PC-9 (cell line): ENCODE data around the gene PLTP. TPM values are rescaled to one million over a fixed set of nuclear protein-coding genes. Genes with fewer than 3 reads are reported as not detected.

Source experiments
- BruUV-seq: library from RNA; stranded (reverse); fragments of 400-500 nt; replicated peaks from 2 replicates; lab custom pipeline; 2021; lab: Mats Ljungman, UMichigan
- CTCF ChIA-PET: fragments of 300-600 bp; sonication (Branson Sonifier 250); formaldehyde crosslinking; loops from one replicate; lab custom pipeline; 2022; ENCODE audit warnings: antibody characterized with exemption; lab: Charles Lee
- POLR2A ChIA-PET: fragments of 300-600 bp; sonication (Branson Sonifier 250); formaldehyde crosslinking; loops from one replicate; lab custom pipeline; 2022; ENCODE audit warnings: antibody characterized with exemption; ENCODE audit not compliant: unreplicated experiment; lab: Charles Lee
- DNase-seq, 2 experiments: peaks; one replicate each; pipeline versions ENCODE4 v3.0.0 to v3.0.0-alpha.2; 2015 to 2022; ENCODE audit warnings: mixed read lengths in 1 of 2
- H2AFZ ChIP-seq: fragments of 200-600 bp; sonication (generic); 2 replicates; pipeline ENCODE4 v1.8.1; 2017; ENCODE audit warnings: antibody characterized with exemption
- H3F3A ChIP-seq: fragments of 200-600 bp; sonication (generic); 2 replicates; pipeline ENCODE4 v1.8.1; 2017; ENCODE audit warnings: antibody characterized with exemption, mild to moderate bottlenecking, low read depth; ENCODE audit not compliant: insufficient read depth
- H3K27ac ChIP-seq: fragments of 200-600 bp; sonication (generic); 2 replicates; pipeline ENCODE4 v1.6.1; 2016; ENCODE audit warnings: mixed run types
- H3K27me3 ChIP-seq: fragments of 200-600 bp; sonication (generic); 2 replicates; pipeline ENCODE4 v1.6.1; 2016; ENCODE audit warnings: low read depth, mixed run types; ENCODE audit not compliant: insufficient read depth
- H3K36me3 ChIP-seq: fragments of 200-600 bp; sonication (generic); 2 replicates; pipeline ENCODE4 v1.6.1; 2016; ENCODE audit warnings: low read depth, mixed run types
- H3K4me1 ChIP-seq: fragments of 200-600 bp; sonication (generic); replicated peaks from 2 replicates; pipeline ENCODE4 v1.6.1; 2016; ENCODE audit warnings: mixed run types; ENCODE audit not compliant: insufficient read depth
- H3K4me2 ChIP-seq: fragments of 200-600 bp; sonication (generic); 2 replicates; pipeline ENCODE4 v1.6.1; 2017; ENCODE audit warnings: mixed run types
- H3K4me3 ChIP-seq: fragments of 200-600 bp; sonication (generic); 2 replicates; pipeline ENCODE4 v1.6.1; 2016; ENCODE audit warnings: mixed run types
- H3K79me2 ChIP-seq: fragments of 200-600 bp; sonication (generic); 2 replicates; pipeline ENCODE4 v1.6.1; 2017; ENCODE audit warnings: low read depth, mixed run types
- H3K9me2 ChIP-seq: fragments of 200-600 bp; sonication (generic); 2 replicates; pipeline ENCODE4 v1.8.1; 2017; ENCODE audit warnings: mild to moderate bottlenecking; ENCODE audit not compliant: insufficient read depth
- H3K9me3 ChIP-seq: fragments of 200-600 bp; sonication (generic); 2 replicates; pipeline ENCODE4 v1.8.1; 2016; ENCODE audit warnings: low read depth; ENCODE audit not compliant: insufficient read depth
- H4K20me1 ChIP-seq: fragments of 200-600 bp; sonication (generic); 2 replicates; pipeline ENCODE4 v1.8.1; 2017; ENCODE audit not compliant: insufficient read depth
- EZH2 ChIP-seq: fragments of 200-600 bp; sonication (generic); IDR thresholded peaks from 2 replicates; pipeline ENCODE4 v1.8.0; 2017; ENCODE audit warnings: antibody characterized with exemption, low read depth
- intact Hi-C: fragments of 100-400 bp; cut with micrococcal nuclease; formaldehyde crosslinking; loops from one replicate; pipeline ENCODE4 v1.10.0; 2022; ENCODE audit not compliant: unreplicated experiment
- total RNA-seq: library from RNA; stranded (reverse); gene quantifications from 2 replicates; pipeline ENCODE4 v1.2.3, GENCODE V29; 2021
- TF ChIP-seq, protein P1 (sequence below): fragments of 200-600 bp; sonication (generic); conservative IDR thresholded peaks from 2 replicates; pipeline ENCODE4 v1.6.1; 2017; ENCODE audit warnings: mixed run types, antibody characterized with exemption, mild to moderate bottlenecking, moderate library complexity

The PLTP gene
- total RNA-seq, 1 experiment from 2014 or later: 127 TPM

DNA sequence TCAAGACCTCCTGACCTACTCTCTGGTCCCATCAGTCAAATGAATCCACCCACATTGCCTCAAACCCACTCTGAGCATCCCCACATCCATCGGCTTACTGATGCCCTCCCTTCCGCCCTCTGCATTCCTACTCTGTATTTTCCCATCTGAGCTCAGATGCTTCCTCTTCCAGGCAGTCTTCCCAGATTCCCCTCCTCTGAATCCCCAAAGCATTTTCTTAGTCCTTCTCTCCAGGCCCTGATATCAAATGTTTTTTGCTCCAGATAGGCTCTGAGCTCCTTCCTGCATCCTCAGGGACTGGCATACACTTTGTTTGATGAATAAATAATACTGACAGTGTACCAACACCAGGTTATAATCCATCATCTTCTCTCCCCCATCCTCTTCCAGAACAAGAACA is 3.9 kb downstream of the PLTP start:
- no TSS peak for BruUV-seq

DNA sequence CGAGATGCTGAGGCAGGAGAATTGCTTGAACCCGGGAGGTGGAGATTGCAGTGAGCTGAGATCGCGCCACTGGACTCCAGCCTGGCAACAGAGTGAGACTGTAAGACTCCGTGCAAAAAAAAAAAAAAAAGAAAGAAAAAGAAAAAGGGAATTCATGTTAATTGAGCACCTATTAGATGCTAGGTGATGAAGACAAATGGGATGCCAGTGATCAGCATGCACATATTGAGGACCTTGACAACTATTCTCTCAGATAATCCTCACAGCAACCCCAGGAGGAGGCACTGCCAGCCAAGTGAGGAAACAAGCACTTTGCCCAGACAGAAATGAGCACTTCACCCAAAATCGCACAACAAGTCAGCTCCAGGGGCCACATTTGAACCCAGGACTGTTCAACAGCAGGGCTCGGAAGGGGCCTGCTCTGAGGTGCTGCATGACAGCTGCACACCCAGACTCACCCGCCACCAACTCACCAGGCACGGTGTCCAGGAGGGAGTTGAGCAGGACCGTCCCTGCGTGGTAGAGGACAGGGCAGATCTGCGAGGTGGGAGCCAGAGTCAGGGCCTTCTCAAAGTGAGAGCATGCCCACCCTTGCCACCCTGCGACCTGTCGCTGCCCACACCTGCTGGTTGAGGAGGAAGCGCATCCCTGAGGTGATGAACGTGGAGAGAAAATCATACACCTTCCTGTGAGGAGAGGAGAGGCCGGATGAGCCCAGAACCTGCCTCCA is 4.6 kb downstream of the PLTP start:
- H3K4me1 ChIP-seq: peaks cover 18% of the 10 kb centered on the region
- H3K27me3 ChIP-seq: no peaks in the 10 kb centered on the region
- DNase-seq: no peak
- no peak overlapping the region for H2AFZ ChIP-seq
- no peaks in the 10 kb centered on the region for H3K9me2 ChIP-seq
- intact Hi-C loops: no loop called here
- H3K79me2 ChIP-seq: peaks cover 6% of the 10 kb centered on the region
- no peak overlapping the region for H3K4me3 ChIP-seq
- peaks cover 9% of the 10 kb centered on the region for H4K20me1 ChIP-seq
- TF ChIP-seq EZH2: no peak
- TF ChIP-seq, protein P1, sequence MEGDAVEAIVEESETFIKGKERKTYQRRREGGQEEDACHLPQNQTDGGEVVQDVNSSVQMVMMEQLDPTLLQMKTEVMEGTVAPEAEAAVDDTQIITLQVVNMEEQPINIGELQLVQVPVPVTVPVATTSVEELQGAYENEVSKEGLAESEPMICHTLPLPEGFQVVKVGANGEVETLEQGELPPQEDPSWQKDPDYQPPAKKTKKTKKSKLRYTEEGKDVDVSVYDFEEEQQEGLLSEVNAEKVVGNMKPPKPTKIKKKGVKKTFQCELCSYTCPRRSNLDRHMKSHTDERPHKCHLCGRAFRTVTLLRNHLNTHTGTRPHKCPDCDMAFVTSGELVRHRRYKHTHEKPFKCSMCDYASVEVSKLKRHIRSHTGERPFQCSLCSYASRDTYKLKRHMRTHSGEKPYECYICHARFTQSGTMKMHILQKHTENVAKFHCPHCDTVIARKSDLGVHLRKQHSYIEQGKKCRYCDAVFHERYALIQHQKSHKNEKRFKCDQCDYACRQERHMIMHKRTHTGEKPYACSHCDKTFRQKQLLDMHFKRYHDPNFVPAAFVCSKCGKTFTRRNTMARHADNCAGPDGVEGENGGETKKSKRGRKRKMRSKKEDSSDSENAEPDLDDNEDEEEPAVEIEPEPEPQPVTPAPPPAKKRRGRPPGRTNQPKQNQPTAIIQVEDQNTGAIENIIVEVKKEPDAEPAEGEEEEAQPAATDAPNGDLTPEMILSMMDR: no peak
- 0 out of 2 replicates have a peak overlapping the region, but pooled peaks have one; percentile 7 for H3K27ac ChIP-seq
- ChIA-PET CTCF (no interaction called here), POLR2A (no interaction called here)
- no peaks in the 10 kb centered on the region for H3K9me3 ChIP-seq
- H3F3A ChIP-seq: peaks cover 32% of the 10 kb centered on the region
- H3K4me2 ChIP-seq: no peak overlapping the region
- peaks cover 15% of the 10 kb centered on the region for H3K36me3 ChIP-seq
- BruUV-seq: no TSS peak

More for the DNA sequence above, 3.9 kb downstream of the PLTP start:
- Histone ChIP-seq H3K27me3 (no peaks in the 10 kb centered on the region), H3K4me1 (peaks cover 18% of the 10 kb centered on the region), H3K36me3 (peaks cover 15% of the 10 kb centered on the region), H3F3A (peaks cover 32% of the 10 kb centered on the region), H4K20me1 (peaks cover 9% of the 10 kb centered on the region), H3K79me2 (peaks cover 6% of the 10 kb centered on the region), H2AFZ (no peak overlapping the region), H3K9me3 (no peaks in the 10 kb centered on the region), H3K4me2 (no peak overlapping the region), H3K4me3 (no peak overlapping the region), H3K27ac (no peak overlapping the region), H3K9me2 (no peaks in the 10 kb centered on the region)
- ChIA-PET POLR2A (interaction anchor here (0.6 kb wide), 1 partner anchor 34 kb away, joined by 3 read pairs; no protein-coding TSS in a partner anchor), CTCF (no interaction called here)
- no peak for DNase-seq
- intact Hi-C loops: no loop called here
- no peak for TF ChIP-seq EZH2
- TF ChIP-seq, protein P1: no peak

DNA sequence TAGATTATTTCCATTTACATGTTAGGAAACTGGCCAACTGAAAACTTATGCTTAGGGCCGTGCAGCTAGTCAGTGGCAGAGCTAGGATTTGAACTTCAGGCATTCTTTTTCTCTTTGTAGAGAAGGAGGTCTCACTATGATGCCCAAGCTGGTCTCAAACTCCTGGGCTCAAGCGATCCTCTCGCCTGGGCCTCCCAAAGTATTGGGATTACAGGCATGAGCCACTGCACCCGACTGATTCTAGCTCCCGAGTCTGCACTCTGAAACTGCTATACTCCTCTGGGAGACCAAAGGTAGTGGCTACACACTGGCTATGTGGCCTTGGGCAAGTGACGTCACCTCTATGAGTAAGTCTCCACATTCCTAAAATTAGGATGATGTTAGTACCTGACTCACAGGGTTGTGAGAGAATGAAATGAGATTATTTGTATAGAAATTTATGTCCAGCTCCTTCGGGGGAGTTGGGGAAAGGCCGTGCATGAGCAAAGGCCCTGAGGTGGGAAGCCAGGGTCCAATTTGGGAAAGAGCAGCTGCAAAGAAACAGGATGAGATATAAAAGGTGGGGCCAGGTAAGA is 6.4 kb downstream of the PLTP start:
- peak; percentile 66 to 95 for DNase-seq
- H3K36me3 ChIP-seq: peaks cover 17% of the 10 kb centered on the region

More for the DNA sequence above, 6.4 kb downstream of the PLTP start:
- H3K4me2 ChIP-seq: peak overlapping the region; percentile 49
- no TSS peak for BruUV-seq
- peak overlapping the region; percentile 65 for H3K27ac ChIP-seq
- intact Hi-C loops: no loop called here
- no peak overlapping the region for H2AFZ ChIP-seq
- no peaks in the 10 kb centered on the region for H3K9me2 ChIP-seq
- no peaks in the 10 kb centered on the region for H3K9me3 ChIP-seq
- TF ChIP-seq EZH2: no peak
- TF ChIP-seq, protein P1: no peak
- H3F3A ChIP-seq: peaks cover 47% of the 10 kb centered on the region
- peaks cover 18% of the 10 kb centered on the region for H3K4me1 ChIP-seq
- H4K20me1 ChIP-seq: peaks cover 9% of the 10 kb centered on the region
- H3K79me2 ChIP-seq: peaks cover 6% of the 10 kb centered on the region; the same call in 1 of the 2 replicates
- H3K27me3 ChIP-seq: no peaks in the 10 kb centered on the region
- ChIA-PET POLR2A (interaction anchor here (0.5 to 0.7 kb wide), 10 partner anchors 21 to 946 kb away, joined by 3 to 11 read pairs (median 3); partner anchors contain the start of gene ZSWIM1), CTCF (no interaction called here)
- H3K4me3 ChIP-seq: no peak overlapping the region
